ENCODE data around the gene CTSS.

DNA sequence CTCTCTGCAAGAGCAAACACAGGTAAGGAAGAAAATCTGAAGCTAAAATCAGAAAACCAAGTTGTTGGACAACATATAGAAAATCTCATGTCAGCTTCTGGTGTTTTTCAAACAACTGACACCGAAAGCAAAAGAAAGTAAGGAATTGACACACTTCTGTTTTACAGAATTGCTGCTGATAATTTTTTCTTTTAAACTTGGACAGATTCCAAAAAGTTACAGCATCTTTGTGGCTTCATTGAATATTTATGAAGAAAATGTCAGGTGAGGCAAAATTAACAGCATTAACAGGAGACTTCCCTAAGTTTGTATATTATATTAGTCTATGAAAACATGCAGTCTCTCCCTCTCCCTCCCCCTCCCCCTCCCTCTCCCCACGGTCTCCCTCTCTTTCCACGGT lies 14.9 kb upstream of the CTSS start:
- no peak for TF ChIP-seq POLR2A (IDR thresholded peaks at IDR 0.05; ENCODE audit: low read depth, low read length)
- TF ChIP-seq POLR2AphosphoS5 (IDR thresholded peaks at IDR 0.05; ENCODE audit: low read depth, low read length) = no peak
